ENCODE measurements around the gene SCCPDH.
"Not testable (repeated sequence)": the region's sequence is repeated elsewhere in the genome, so short reads cannot be mapped to it uniquely, and the experiment has no call there.

SCCPDH gene

DNA sequence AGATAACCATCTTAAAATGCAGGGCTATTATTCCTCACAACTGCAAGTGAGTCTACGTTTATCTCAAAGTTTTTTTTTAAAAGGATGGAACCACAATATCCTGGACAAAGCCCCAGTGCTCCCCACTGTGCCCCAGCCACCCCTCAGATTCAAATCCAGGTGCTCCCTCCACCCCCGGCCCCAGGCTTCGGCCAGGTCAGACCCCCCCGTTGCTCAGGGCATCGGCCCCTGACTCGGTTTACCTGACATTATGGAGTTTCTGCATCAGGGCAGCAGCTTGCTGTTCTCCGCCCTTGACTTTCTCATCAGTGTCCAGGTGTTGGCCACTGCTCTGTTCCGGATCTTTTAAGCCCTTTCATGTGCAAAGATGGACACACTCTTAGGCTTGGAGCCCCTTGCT, 72.9 kb downstream of the SCCPDH start:
- in situ Hi-C loops (cut with MboI; ENCODE audit: low sequenced_read_pairs): no loop called here

DNA sequence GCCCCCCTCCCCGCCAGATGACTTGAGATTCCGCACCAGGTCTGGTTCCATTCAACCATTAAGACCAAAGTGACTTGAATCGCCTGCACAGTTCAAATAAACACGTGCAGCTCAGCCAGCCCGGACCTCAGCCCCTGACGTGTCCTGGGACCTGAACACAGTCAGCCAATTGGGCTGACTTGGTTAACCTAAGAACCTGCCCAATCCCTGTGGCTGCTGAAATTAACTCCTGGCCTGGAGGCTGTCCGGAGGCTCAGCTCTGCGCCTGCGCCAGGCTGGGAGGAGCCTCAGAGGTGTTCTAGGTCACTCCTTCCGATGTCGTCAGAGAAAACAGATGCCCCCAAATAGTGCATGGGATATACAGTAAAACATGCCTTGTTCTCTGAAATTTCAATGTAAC, 73.4 kb downstream of the SCCPDH start:
- in situ Hi-C loops (cut with MboI; ENCODE audit: low sequenced_read_pairs): no loop called here

DNA sequence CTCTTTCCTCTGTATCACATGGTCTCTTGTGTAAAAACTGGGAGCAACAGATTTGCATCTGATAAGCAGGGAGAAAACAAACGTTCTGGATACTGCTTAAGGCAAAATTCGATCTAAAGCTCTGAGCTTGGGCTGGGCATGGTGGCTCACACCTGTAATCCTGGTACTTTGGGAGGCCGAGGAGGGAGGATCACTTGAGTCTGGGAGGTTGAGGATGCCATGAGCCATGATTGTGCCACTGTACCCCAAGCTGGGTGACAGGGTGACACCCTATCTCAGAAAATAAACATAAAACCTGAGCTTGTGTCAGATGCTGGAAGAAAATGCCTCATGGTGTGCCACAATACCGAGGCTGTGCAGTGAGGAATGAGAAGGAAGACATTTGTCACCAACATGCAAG, 73.9 kb downstream of the SCCPDH start:
- in situ Hi-C loops (cut with MboI; ENCODE audit: low sequenced_read_pairs): no loop called here

DNA sequence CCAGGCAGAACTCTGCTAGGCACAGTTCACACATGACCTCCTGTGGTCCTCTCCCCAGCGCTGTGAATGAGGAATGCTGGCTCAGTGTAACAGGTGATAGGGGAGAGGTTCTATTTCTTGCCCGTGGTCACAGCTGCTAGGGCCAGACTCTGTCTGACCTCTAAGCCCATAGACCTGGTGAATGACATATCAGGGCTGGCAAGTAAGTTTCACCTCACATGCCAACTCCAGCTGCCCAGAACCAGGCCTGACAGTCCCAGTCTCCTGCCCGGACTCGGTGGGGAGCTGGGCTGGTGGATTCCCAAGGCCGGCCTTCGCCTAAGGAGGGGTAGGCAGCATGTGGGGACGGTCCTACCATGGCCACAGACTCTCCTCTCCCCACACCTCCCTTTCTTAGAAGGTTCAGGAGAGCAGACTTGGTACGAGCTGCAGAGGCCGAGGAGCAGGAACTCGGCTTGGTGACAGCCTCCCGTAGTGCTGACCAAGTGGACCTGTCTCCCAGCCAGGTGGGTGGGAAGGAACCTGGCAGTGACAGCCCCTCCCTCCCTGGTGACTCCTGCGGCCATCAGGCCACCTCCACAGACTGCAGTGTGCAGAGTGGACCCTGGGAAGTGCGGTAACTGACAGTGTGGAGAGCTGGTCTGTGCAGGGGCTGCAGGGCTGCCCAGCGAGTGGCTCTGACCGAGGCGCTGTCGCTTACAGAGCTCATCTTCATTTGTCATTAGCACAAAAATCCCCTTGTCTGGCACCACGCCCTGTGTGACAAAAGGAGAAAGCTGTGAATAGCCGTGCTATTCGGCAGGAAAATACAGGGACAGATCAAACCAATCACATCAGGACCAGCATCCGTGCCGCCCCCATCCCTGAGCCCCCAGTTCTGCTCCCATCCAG, 74.6 kb downstream of the SCCPDH start:
- in situ Hi-C loops (cut with MboI; ENCODE audit: low sequenced_read_pairs): no loop called here

DNA sequence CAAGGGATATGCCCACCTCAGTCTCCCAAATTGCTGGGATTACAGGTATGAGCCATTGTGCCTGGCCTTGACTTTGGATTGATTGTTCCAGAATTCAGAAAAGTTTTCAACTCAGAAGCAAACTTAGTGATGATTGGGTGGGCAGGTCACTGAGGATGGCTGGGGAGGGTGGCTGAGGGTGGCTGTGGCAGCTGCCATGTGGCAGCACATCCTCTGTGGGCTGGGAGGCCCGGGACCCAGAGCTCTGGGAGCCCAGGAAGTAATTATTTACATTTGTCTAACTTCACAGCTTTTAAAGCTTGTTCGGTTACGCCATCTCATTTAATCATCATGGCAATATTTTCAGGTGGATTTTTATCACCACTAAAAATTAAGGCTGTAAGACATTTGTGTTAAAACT, 76.1 kb downstream of the SCCPDH start:
- in situ Hi-C loops (cut with MboI; ENCODE audit: low sequenced_read_pairs): no loop called here

DNA sequence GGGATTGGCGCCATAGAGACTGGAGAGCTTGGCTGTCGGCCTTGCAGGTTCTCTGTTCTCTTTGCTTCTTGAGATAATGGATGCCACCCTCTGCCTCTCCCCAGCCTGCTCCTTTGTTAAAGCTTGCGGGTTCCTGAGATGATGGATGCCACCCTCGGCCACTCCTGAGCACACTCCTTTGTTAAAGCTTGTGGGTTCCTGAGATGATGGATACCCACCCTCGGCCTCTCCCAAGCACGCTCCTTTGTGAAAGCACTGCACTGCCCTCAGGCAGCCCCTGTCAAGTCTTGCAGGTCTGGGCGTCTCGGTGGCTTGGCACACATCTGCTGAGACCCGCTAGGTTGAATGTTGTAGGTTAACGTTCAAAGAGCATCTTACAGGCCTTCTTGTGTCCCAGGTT, 76.5 kb downstream of the SCCPDH start:
- in situ Hi-C loops (cut with MboI; ENCODE audit: low sequenced_read_pairs): no loop called here

DNA sequence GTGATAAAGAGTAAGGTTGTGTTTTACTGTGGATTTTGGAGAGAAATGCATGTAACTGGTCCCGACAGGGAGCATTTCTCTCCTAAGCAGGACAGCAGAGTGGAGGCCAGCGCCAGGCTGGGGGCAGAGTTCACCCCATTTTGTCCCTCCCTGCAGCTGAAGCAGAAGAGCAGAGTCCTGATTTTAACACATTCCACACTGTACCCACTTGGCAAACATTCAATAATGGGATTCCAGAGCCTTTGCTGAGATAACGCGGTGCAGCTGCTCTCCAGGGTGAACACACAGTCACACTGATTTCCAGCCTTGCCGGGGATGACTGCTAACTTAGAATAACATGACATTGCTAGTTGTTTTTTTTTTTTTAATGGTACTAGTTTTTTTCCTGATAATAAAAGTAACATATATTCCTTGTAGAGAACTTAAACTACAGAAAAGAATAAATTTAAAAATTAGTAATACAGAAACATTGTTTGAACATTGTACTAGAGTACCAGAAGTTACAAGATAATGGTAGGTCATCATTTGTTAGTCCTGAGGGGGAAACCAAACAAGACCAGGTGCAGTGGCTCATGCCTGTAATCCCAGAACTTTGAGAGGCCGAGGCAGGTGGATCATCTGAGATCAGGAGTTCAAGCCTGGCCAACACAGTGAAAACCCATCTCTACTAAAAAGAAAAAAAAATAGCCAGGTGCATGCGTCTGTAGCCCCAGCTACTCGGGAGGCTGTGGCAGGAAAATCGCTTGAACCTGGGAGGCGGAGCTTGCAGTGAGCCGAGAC, 77.2 kb downstream of the SCCPDH start:
- in situ Hi-C loops (cut with MboI; ENCODE audit: low sequenced_read_pairs): no loop called here

DNA sequence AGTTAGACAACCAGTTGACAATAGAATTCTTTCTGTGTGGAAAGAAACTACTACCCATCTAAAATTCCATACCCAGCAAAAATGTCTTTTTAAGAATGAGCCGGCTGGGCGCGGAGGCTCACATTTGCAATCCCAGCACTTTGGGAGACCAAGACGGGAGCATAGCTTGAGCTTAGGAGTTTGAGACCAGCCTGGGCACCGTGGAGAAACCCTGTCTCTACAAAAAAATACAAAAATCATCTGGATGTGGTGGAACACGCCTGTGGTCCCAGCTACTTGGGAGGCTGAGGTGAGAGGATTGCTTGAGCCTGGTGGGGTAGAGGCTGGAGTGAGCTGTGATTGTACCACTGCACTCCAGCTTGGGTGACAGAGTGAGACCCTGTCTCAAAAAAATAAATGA, 79.2 kb downstream of the SCCPDH start:
- in situ Hi-C loops (cut with MboI; ENCODE audit: low sequenced_read_pairs): no loop called here

DNA sequence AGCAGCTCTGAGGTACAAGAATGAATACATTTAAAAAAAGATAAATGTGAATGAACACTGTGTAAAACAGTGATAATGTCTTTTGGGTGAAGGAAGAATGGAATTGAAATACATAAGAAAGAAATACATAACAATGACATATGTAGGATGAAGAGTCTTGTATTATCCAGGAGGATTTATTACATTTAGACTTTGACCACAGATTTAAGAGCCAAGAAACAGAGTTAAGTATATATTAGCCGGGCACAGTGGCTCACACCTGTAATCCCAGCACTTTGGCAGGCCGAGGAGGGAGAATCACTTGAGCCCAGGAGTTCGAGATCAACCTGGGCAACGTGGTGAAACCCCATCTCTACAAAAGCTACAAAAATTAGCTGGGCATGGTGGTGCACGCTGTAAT, 79.7 kb downstream of the SCCPDH start:
- in situ Hi-C loops (cut with MboI; ENCODE audit: low sequenced_read_pairs): no loop called here

DNA sequence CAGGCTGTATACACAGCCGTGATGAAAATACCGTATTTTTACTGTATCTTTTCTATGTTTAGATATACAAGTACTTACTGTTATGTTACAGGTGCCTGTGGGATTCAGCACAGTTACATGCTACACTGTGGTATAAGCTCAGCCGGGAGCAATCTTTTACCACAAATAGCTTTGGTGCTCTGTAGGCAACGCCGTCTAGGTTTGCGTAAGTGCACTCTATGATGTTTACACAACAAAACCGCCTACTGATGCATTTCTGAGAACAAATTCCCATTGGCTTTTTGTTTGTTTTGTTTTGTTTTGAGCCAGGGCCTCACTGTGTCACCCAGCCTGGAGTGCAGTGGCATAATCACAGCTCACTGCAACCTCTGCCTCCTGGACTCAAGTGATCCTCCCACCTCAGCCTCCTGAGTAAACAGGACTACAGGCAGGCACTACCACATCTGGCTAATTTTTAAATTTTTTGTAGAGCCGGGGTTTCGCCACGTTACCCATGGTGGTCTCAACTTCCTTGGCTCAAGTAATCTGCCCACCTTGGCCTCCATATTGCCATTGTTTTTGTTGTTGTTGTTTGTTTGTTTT, 81.0 kb downstream of the SCCPDH start:
- in situ Hi-C loops (cut with MboI; ENCODE audit: low sequenced_read_pairs): no loop called here

DNA sequence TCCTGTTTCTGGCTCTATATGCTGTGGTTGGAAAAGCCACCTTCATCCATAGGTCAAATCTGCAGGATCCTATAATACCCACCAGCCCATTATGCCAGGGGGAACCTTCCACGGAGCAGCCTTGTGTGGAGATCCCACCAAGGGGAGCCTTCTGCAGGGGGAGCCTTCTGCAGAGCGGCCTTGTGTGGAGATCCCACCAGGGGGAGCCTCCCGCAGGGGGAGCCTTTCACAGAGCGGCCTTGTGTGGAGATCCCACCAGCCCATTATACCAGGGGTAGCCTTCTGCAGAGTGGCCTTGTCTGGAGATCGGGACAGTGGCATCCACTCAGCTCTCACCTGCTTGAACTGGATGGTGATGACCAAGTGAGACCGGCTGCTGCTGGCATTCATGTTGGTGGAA, 85.3 kb downstream of the SCCPDH start:
- in situ Hi-C loops (cut with MboI; ENCODE audit: low sequenced_read_pairs): no loop called here

DNA sequence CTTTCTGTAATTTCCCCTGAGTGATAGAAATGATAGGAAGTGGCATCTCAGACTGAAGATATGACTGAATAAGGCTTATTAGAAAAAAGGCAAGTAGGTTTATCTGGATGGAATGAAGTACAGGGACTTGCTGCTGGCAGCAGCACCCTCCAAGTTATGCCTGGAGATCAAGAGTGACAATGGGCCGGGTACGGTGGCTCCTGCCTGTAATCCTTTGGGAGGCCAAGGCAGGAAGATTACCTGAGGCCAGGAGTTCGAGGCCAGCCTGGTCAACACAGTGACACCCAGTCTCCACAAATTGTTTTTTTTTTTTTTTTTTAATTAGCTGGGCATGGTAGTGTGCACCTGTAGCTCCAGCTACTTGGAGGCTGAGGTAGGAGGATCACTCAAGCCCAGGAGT, 87.8 kb downstream of the SCCPDH start:
- in situ Hi-C loops (cut with MboI; ENCODE audit: low sequenced_read_pairs): no loop called here

DNA sequence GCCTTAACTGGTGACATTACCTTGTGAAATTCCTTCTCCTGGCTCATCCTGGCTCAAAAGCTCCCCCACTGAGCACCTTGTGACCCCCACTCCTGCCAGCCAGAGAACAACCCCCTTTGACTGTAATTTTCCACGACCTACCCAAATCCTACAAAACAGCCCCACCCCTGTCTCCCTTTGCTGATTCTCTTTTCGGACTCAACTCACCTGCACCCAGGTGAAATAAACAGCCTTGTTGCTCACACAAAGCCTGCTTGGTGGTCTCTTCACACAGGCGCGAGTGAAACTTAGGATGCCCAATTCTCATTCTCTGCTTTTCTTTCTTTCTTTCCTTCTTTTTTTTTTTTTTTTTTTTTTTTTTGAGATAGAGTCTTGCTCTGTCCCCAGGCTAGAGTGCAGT, 89.1 kb downstream of the SCCPDH start:
- in situ Hi-C loops (cut with MboI; ENCODE audit: low sequenced_read_pairs): not testable (repeated sequence)

DNA sequence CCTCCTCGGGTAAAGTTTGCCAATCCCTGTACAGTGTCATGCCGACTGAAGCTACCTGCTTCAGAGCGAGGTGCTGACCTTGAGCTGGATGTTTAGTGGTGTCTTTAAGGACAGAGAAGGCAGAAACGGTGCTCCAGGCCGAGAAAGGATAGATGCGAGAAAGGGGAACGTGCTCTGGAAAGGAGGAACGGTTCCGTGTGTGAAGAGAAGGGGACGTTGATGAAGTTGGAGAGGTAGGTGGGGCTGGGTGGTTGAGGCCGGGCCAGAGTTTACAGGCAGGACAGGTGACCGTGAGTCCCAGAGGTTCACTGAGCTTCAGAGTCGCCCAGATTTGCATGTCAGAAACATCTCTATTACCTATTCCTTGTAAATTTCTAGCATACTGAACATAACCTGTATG, 90.7 kb downstream of the SCCPDH start:
- in situ Hi-C loops (cut with MboI; ENCODE audit: low sequenced_read_pairs): no loop called here

DNA sequence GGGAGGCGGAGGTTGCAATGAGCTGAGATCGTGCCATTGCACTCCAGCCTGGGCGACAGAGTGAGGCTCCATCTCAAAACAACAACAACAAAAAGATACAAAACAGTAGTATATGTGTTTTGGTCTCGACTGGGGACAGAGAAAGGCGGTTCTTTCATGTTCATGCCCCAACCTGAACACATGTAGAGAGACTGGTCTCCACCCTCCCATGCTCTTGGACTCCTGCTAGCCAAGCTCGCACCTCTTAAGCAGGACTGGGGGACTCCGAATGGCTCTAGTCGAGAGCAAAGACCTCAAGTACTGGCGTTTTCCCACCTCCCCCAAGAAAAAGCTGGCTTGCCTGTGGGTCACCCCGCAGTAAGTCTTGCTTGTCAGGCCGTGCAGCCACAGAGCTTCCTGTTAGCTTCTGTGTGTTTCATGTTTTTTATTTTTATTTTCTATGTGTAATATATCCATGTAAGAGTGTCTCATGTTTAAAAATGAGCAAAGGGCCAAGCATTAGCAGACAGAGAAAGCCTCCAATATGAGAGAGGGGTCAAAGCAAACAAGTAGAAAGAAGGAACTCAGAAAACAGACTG, 91.6 kb downstream of the SCCPDH start:
- in situ Hi-C loops (cut with MboI; ENCODE audit: low sequenced_read_pairs): no loop called here
